Middle frontal gyrus (tissue), 1 donor: ENCODE measurements around the gene RPS25.
"Not testable (repeated sequence)": the region's sequence is repeated elsewhere in the genome, so short reads cannot be mapped to it uniquely, and the experiment has no call there.

ENCODE experiments used
- DNase-seq: peaks from one replicate; pipeline ENCODE4 v3.0.0-alpha.2; 2015; ENCODE audit warnings: low spot score; ENCODE audit errors: extremely low spot score

RPS25 gene

DNA sequence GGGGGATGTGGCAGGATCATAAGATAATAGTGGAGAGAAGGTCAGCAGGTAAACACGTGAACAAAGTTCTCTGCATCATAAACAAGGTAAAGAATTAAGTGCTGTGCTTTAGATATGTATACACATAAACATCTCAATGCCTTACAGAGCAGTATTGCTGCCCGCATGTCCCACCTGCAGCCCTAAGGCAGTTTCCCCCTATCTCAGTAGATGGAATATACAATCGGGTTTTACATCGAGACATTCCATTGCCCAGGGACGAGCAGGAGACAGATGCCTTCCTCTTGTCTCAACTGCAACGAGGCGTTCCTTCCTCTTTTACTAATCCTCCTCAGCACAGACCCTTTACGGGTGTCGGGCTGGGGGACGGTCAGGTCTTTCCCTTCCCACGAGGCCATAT, 21.3 kb upstream of the RPS25 start:
- DNase-seq = not testable (repeated sequence)

GRCh38 chr11:119038884-119039283, 20.7 kb upstream of the RPS25 start:
- DNase-seq = no peak

DNA sequence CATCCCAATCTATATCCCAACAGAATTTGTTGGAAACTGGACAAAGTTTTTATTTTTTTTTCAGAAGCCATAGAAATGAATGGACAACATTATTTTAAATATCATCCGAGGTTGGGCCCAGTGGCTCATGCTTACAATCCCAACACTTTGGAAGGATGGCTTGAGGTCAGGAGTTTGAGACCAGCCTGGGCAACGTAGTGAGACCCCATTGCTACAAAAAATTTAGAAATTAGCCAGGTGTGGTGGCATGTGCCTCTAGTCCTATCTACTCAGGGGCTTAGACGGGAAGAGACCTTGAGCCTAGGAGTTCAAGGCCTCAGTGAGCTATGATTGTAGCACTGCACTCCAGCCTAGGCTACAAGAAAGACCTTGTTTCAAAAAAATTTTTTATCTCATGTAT, 16.7 kb upstream of the RPS25 start:
- no peak for DNase-seq

DNA sequence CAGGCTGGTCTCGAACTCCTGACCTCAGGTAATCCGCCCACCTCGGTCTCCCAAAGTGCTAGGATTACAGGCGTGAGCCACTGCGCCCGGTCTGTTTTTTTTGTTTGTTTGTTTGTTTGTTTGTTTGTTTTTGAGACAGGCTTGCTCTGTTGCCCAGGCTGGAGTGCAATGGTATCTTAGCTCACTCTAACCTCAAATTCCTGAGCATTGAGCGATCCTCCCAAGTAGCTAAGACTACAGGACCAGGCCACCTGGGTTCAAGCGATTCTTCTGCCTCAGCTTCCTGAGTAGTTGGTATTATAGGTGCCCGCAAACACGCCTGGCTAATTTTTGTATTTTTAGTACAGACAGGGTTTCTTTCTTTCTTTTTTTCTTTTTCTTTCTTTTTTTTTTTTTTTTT, 15.3 kb upstream of the RPS25 start:
- DNase-seq = not testable (repeated sequence)

DNA sequence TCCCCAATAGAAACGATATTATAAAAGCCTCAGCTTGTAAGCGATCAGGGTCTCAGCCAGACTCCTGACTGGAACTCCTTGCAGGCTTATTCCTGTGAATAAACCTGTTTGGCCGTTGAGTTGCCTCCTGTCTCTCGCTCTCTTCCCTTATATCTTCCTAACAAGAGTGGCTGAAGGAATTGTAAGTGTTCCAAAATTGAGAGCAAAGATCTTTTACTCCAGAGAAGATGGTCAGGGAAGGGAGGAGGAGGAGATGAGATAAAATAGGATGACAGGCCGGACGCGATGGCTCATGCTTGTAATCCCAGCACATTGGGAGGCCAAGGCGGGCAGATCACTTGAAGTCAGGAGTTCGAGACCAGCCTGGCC, 13.8 kb upstream of the RPS25 start:
- DNase-seq = no peak

- peak; percentile 92 for DNase-seq
Measured at GRCh38 chr11:119030329-119031047, 12.3 kb upstream of the RPS25 start, which contains the start of gene SLC37A4. Gene SLC37A4 (minus strand): TSS chr11:119030877.

GRCh38 chr11:119030029-119030328, 11.8 kb upstream of the RPS25 start:
- DNase-seq = no peak

DNA sequence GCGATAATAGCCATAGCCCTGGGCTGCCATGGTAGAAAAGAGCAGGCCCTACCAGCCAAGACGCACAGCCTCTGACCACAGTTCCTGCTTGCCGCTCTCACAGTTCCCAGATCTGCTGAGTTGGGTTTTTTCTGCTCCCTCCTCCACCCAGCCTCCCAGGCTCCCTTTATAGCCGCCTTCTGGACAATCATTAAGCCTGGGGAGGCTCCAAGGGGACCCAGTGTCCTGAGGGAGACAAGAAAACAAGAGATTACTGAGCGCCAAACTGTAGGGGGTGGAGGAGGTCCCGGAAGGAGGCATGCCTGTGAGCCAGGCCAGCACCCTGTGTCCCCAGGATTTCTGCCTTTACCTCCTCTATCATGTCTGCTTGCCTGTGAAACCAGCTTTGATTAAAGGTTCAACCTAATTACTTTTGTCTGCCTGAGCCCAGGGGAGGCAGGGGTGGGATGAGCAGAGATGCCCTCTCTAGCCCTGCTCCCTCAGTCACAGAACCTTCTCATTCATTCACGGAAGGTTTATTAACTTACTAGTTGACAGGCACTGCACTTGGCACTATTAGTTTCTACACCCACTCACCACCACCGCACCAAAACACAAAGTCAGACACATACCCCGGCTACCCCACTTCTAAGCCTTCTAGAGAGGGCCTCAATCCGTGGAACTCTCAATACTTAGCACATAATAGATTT, 11.3 kb upstream of the RPS25 start:
- no peak for DNase-seq

DNA sequence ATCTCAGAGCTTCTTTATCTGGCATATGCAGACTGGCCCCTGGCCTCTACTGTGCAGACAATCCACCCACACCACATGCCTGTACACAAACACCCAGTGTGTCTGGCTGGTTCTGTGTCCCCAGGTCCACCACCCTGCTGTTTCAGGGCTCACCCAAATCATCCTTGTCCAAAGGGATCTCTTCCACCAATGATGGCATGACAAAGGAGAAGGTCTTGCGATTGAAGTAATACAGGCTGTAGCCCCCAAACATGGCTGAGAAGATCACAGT, 10.9 kb upstream of the RPS25 start:
- no peak for DNase-seq

DNA sequence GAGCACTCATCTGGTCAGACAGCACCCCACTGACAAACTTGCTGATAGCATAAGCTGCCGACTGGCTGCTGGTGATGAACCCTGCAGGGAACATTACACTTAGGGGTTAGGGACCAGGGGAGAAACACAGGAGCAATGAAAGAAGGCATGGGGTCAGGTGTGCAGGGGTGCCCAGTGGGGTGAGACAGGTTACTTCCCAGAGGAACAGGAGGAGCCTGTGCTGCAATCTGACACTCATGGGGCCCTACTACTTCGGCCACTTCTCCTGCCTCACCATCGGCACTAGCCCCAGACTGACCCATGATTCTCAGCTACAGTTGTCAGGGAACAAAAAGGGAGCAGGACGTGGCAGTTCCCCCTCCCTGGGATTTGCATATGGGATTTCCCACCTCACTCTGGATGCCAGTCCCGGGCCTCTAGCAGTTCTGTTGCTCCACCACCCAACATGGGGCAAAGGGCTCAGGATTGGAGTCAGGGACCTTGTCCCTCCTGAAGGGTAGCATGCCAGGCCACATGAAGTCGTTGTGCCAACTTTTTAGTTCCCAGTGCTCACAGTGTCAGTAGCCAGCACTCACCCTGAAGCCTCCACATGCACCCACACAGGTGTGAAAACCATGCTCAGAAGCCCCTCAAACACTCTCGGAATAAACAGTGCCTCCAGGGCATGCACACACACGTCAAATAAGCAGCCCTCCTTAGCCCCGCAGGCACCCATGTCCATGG, 10.4 kb upstream of the RPS25 start:
- DNase-seq = no peak

- no peak for DNase-seq
Measured at GRCh38 chr11:119027561-119028345, 9.6 kb upstream of the RPS25 start.

GRCh38 chr11:119026970-119027369, 8.8 kb upstream of the RPS25 start:
- no peak for DNase-seq

- no peak for DNase-seq
Measured at GRCh38 chr11:119025978-119026766, 8.0 kb upstream of the RPS25 start.

DNA sequence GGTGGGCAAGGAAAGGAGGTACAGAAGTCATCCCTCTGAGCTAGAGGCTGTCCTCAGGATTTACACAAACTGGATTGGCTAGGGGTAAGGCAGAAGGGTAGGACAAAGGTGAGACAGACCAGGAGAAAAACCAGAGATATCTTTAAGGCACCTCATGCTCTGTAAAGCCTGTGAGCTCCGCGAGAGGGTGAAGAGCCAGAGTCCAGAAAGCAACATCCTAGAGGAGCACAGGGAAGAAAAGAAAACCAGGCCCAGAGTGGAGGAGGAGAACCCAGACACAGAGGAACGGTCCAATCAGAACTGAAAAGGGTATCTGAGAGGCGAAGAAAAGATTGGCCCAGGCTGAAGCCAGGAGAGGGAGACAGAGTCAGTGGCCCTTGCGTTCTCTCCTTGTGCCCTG, 7.4 kb upstream of the RPS25 start:
- DNase-seq = no peak

- no peak for DNase-seq
Measured at GRCh38 chr11:119025099-119025473, 6.9 kb upstream of the RPS25 start.

GRCh38 chr11:119024430-119025098, 6.4 kb upstream of the RPS25 start:
- DNase-seq = no peak

- no peak for DNase-seq
Measured at GRCh38 chr11:119023741-119024140, 5.6 kb upstream of the RPS25 start.

DNA sequence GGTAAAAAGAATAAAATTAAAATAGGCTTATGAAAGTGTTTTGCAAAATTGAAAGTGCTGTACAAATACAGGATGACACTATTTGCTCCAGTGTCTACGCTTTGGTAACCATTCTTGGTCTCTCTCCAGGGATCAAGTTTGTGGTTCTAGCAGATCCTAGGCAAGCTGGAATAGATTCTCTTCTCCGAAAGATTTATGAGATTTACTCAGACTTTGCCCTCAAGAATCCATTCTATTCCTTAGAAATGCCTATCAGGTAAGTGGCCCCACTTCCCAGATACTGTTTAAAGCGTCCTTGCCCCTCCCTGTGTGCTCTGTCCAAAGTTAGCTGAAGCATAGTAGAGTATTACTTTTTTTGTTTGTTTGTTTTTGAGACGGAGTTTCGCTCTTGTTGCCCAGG, 3.5 kb upstream of the RPS25 start:
- DNase-seq = no peak

DNA sequence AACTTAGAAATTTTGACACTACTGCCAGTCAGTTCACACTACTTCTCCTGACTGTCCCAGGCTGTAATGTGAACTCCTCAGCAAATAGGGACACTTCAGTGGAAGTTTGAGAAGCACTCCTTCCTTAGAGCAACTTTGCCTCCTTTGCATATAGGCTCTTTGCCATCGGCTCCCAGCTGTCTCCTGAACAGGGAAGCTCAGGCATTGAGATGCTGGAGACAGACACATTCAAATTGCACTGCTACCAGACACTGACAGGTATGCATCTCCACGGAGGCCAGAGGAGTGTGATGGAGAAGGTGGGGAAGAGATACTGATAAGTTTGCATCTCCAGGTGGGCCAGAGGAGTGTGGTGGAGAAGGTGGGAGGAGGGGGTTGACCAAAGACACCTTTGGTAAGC, 1.9 kb upstream of the RPS25 start:
- DNase-seq = no peak

DNA sequence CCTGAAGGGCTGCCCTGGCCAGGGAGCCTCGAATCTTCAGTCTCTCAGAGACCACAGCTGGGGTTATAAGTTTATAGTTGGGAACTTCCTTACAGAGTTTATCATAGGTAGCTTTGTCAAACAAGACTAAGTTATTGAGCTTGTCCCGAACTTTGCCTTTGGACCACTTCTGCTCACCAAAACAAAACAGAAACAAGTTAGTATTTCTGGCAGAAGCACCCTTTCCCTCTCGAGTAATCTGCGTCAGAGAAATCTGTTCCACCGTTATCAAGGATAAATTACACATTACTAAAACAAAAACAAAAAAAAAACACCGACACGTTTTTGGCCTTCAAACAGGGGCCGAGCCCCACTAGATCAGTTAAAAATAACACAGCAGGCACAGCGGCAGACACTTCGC, 766 bp downstream of the RPS25 start:
- not testable (repeated sequence) for DNase-seq
